HAP-1 (cell line): ENCODE results near the gene AP2A2.
A peak's percentile ranks its signal among the peaks of the same experiment; 100 is the strongest.

ENCODE experiments used
- DNase-seq, 2 experiments: peaks; one replicate each; pipeline ENCODE4 v3.0.0-alpha.2; 2016 to 2020; ENCODE audit warnings: low spot score in 2 of 2
- H3K27me3 ChIP-seq: fragments of 250-450 bp; sonication (Bioruptor Pico); 2 replicates; pipeline ENCODE4 v1.5.1; 2020; ENCODE audit warnings: low read depth, mild to moderate bottlenecking, moderate library complexity
- H3K36me3 ChIP-seq: fragments of 250-450 bp; sonication (Bioruptor Pico); replicated peaks from 2 replicates; pipeline ENCODE4 v1.5.1; 2020; ENCODE audit warnings: mild to moderate bottlenecking
- H3K4me1 ChIP-seq: fragments of 250-450 bp; sonication (Bioruptor Pico); 2 replicates; pipeline ENCODE4 v1.5.1; 2020; ENCODE audit warnings: mild to moderate bottlenecking
- H3K4me3 ChIP-seq: fragments of 250-450 bp; sonication (Bioruptor Pico); 2 replicates; pipeline ENCODE4 v1.5.1; 2020; ENCODE audit warnings: mild to moderate bottlenecking, moderate library complexity
- H3K9me3 ChIP-seq: fragments of 250-450 bp; sonication (Bioruptor Pico); 2 replicates; pipeline ENCODE4 v1.5.1; 2020; ENCODE audit warnings: mild to moderate bottlenecking, moderate library complexity
- in situ Hi-C: fragments of 300-500 bp; cut with MboI; formaldehyde crosslinking; loops from 3 replicates; pipeline ENCODE4 v1.14.3; 2020; ENCODE audit warnings: low sequenced_read_pairs, inconsistent platforms, mixed read lengths

The AP2A2 gene

GRCh38 chr11:893008-893654, 32.5 kb upstream of the AP2A2 start:
- Histone ChIP-seq H3K27me3 (no peaks in the 10 kb centered on the region), H3K4me3 (no peak overlapping the region), H3K36me3 (peaks cover 5% of the 10 kb centered on the region), H3K4me1 (no peaks in the 10 kb centered on the region), H3K9me3 (no peaks in the 10 kb centered on the region)
- in situ Hi-C loops, result no loop called here
- DNase-seq, result no peak

- Histone ChIP-seq H3K4me3 (no peak overlapping the region), H3K9me3 (no peaks in the 10 kb centered on the region), H3K4me1 (no peaks in the 10 kb centered on the region), H3K36me3 (peaks cover 21% of the 10 kb centered on the region), H3K27me3 (no peaks in the 10 kb centered on the region)
- in situ Hi-C loops, result no loop called here
- DNase-seq, result no peak
Observed at GRCh38 chr11:894575-895201, 31.0 kb upstream of the AP2A2 start.

- H3K27me3 ChIP-seq, result no peaks in the 10 kb centered on the region
- DNase-seq, result no peak
- no peaks in the 10 kb centered on the region for H3K4me1 ChIP-seq
- no peak overlapping the region for H3K4me3 ChIP-seq
- peaks cover 29% of the 10 kb centered on the region for H3K36me3 ChIP-seq
- in situ Hi-C loops, result no loop called here
- no peaks in the 10 kb centered on the region for H3K9me3 ChIP-seq
Observed at GRCh38 chr11:895331-896110, 30.1 kb upstream of the AP2A2 start.

DNA sequence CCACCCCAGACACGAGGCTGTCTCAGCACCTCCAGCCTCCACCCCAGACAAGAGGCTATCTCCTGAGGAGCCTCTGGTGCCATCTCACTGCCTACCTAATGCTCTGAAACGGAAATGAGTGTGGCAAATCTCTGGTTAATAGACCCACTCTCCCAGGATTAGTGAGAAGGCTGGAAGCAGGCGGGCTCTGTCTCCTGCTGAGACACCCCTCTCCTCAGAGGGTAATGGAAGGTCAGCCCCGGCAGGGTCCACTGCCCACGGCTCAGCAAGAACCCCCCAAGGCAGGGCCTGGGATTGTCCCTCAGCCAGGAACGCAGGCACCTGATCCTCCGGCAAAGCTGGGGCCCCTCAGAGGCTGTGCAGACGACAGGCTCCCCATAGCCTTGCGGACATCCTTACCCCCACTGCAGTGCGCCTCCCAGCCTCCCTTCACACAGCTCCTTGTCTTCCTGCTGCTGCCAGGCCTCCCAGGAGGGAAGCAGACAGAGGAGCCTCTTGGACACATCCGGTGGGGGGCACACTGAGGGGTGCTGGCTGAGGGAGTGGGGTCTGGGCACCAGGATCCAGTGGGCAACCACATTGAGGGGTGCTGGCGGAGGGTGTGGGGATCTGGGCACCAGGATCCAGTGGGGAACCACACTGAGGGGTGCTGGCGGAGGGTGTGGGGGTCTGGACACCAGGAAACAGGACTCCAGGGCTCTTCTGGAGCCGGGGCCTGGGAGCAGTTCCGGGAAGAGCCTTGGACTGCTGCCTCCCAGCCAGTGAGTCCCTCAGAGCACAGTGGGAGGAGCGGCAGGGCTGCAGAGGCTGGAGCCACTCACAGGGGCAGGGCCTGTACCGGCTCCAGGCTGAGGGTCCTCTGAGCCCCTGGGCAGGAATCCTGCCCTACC, 28.2 kb upstream of the AP2A2 start:
- in situ Hi-C loops, result no loop called here
- DNase-seq, result no peak
- Histone ChIP-seq H3K27me3 (no peaks in the 10 kb centered on the region), H3K9me3 (no peaks in the 10 kb centered on the region), H3K4me3 (no peak overlapping the region), H3K36me3 (peaks cover 49% of the 10 kb centered on the region), H3K4me1 (no peaks in the 10 kb centered on the region)

DNA sequence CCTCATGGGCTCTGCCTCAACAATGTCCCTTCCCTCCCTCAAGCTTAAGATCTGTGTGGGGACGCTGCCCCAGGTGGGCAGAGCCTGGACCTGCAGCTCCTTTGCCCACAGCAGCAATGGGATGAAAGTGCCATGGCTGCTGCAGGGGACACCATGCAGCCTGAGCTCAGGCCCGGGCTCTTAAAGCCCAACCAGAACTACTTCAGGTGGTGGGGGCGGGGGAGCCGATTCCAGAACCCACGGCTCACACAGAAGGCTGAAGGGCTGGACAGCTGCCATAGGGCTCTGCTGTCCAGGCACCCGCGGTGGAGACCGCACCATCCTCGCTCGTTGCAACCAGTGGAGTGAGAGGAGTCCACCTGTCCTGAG, 27.5 kb upstream of the AP2A2 start:
- H3K4me3 ChIP-seq, result no peak overlapping the region
- in situ Hi-C loops, result no loop called here
- H3K4me1 ChIP-seq, result no peaks in the 10 kb centered on the region
- H3K36me3 ChIP-seq, result peaks cover 55% of the 10 kb centered on the region
- peak in 1 of 2 experiments; percentile 53 for DNase-seq
- no peaks in the 10 kb centered on the region for H3K9me3 ChIP-seq
- no peaks in the 10 kb centered on the region for H3K27me3 ChIP-seq

GRCh38 chr11:898540-899190, 27.0 kb upstream of the AP2A2 start:
- H3K4me3 ChIP-seq, result no peak overlapping the region
- in situ Hi-C loops, result no loop called here
- H3K27me3 ChIP-seq, result no peaks in the 10 kb centered on the region
- H3K4me1 ChIP-seq, result no peaks in the 10 kb centered on the region
- peak in 1 of 2 experiments; percentile 37 for DNase-seq
- peaks cover 58% of the 10 kb centered on the region for H3K36me3 ChIP-seq
- H3K9me3 ChIP-seq, result no peaks in the 10 kb centered on the region

- in situ Hi-C loops, result no loop called here
- no peaks in the 10 kb centered on the region for H3K9me3 ChIP-seq
- no peaks in the 10 kb centered on the region for H3K27me3 ChIP-seq
- no peak for DNase-seq
- H3K4me3 ChIP-seq, result no peak overlapping the region
- no peaks in the 10 kb centered on the region for H3K4me1 ChIP-seq
- H3K36me3 ChIP-seq, result peaks cover 68% of the 10 kb centered on the region
Observed at GRCh38 chr11:899724-900123, 25.9 kb upstream of the AP2A2 start.

- Histone ChIP-seq H3K9me3 (no peaks in the 10 kb centered on the region), H3K4me1 (no peaks in the 10 kb centered on the region), H3K4me3 (no peak overlapping the region), H3K36me3 (peaks cover 71% of the 10 kb centered on the region), H3K27me3 (no peaks in the 10 kb centered on the region)
- DNase-seq, result no peak
- in situ Hi-C loops, result no loop called here
Observed at GRCh38 chr11:900545-900944, 25.1 kb upstream of the AP2A2 start.

DNA sequence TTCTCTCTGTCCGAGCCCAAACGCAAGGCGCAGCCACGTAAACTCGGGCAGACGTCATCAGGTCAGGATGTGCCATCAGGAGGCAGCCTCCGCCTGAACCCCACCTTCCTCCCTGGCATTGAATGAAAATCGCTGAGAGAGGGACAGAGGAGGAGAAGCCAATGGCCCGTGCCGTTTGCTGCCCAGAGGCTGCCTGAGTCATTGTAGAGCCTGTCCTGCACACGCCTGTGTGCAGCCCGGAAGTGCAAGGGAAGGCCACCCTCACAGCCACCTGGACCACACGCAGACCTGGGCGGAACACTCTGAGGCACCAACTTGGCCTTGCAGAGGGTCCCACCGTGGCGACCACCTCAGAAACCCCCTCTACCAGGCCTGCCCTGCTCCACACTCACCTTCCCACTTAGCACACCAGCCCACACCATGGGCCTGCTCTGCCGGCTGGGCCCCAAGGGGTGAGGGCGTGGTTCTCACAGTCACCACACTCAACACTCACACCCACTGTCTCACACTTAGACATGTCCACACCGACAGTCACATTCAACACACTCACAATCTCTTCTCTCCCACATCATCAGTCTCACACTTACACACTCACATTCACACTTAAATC, 24.1 kb upstream of the AP2A2 start:
- no peaks in the 10 kb centered on the region for H3K4me1 ChIP-seq
- DNase-seq, result no peak
- H3K36me3 ChIP-seq, result peaks cover 71% of the 10 kb centered on the region
- in situ Hi-C loops, result no loop called here
- H3K4me3 ChIP-seq, result no peak overlapping the region
- no peaks in the 10 kb centered on the region for H3K27me3 ChIP-seq
- H3K9me3 ChIP-seq, result no peaks in the 10 kb centered on the region

- in situ Hi-C loops, result no loop called here
- peaks cover 58% of the 10 kb centered on the region for H3K36me3 ChIP-seq
Observed at GRCh38 chr11:904380-904779, 21.3 kb upstream of the AP2A2 start.

GRCh38 chr11:905952-906351, 19.7 kb upstream of the AP2A2 start:
- Histone ChIP-seq H3K9me3 (no peaks in the 10 kb centered on the region), H3K4me1 (no peaks in the 10 kb centered on the region; the same call in 1 of the 2 replicates), H3K4me3 (no peak overlapping the region), H3K36me3 (peaks cover 48% of the 10 kb centered on the region), H3K27me3 (no peaks in the 10 kb centered on the region)
- no peak for DNase-seq
- in situ Hi-C loops, result no loop called here

More at GRCh38 chr11:904380-904779, 21.3 kb upstream of the AP2A2 start:
- Histone ChIP-seq H3K4me1 (no peaks in the 10 kb centered on the region), H3K9me3 (no peaks in the 10 kb centered on the region), H3K4me3 (no peak overlapping the region), H3K27me3 (no peaks in the 10 kb centered on the region)
- no peak for DNase-seq

DNA sequence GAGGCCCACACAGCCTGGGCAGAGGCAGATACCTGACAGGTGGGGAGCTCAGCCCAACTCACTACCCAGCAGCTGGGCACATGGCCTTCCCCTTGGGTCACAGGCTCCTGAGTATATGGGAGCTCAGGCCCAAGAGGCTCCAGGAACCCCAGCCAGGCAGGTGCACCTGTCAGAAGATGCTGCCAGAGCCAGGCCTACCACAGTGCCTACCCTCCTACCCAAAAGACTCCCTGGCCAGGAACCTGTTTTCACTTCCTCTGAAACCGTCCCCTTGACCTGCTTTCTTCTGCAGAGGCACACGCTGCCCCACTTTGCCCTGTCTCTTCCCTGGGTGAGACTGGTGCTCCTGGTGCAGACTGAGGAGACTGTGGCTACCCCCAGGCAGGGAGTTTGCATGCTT, 18.0 kb upstream of the AP2A2 start:
- Histone ChIP-seq H3K27me3 (no peaks in the 10 kb centered on the region), H3K4me3 (no peak overlapping the region), H3K9me3 (no peaks in the 10 kb centered on the region), H3K4me1 (peaks cover 8% of the 10 kb centered on the region), H3K36me3 (peaks cover 30% of the 10 kb centered on the region)
- in situ Hi-C loops, result no loop called here
- DNase-seq, result no peak

- H3K36me3 ChIP-seq, result peaks cover 24% of the 10 kb centered on the region
- H3K27me3 ChIP-seq, result no peaks in the 10 kb centered on the region
- no peak overlapping the region for H3K4me3 ChIP-seq
- in situ Hi-C loops, result no loop called here
- peaks cover 8% of the 10 kb centered on the region for H3K4me1 ChIP-seq
- no peak for DNase-seq
- H3K9me3 ChIP-seq, result no peaks in the 10 kb centered on the region
Observed at GRCh38 chr11:908273-908672, 17.4 kb upstream of the AP2A2 start.
